ENCODE data around the gene PIP4P1.
A peak's percentile ranks its signal among the peaks of the same experiment; 100 is the strongest.
"Not testable (repeated sequence)": the region's sequence is repeated elsewhere in the genome, so short reads cannot be mapped to it uniquely, and the experiment has no call there.

Gene PIP4P1

DNA sequence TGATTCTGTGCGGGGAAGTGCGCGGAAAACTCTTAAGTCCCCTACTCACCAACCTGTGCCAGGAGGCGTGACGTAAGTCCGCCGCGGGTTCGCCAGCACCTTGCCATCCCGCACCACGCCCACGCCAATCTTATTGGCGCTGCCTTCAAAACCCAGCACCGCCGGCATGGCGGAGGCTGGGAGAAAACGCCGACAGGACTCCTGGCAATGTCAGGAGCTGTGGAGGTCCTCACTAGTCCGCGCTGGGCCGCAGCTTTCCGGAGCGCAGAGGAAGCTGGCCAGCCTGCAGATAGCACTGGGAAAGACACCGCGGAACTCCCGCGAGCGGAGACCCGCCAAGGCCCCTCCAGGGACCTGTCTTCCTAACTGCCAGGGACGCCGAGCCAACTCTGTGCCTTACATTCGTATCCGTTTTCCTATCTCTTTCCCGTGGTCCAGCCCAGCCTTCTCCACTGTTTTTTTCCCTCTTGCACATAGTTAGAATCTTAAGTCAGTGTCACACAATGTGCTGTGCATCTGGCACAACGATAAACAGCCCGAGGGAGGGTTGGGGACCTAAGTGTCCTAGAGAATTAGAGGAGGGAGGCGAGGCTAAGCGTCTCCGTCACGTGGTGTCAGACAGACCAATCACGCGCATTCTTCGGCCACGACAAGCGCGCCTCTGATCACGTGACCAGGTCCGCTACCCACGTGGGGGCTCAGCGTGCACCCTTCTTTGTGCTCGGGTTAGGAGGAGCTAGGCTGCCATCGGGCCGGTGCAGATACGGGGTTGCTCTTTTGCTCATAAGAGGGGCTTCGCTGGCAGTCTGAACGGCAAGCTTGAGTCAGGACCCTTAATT, 6.5 kb downstream of the PIP4P1 start, which contains the start of the genes APEX1 and OSGEP:
APEX1 (plus strand) TSS at position 711 of the 839 bp plus-strand sequence. CDS start 420 bp downstream, outside the sequence.
OSGEP (minus strand) TSS at position 297 of the 839 bp plus-strand sequence; CDS start at position 168, 129 bp downstream.
- whole genome bisulfite sequencing (ENCODE audit: insufficient coverage) = 0% methylated on average over 44 of the region's 56 CpGs
- H3K4me1 ChIP-seq (ENCODE audit: control extremely low read depth in 1 of 4, control insufficient read depth in 4 of 4, insufficient read depth in 4 of 4, low read length in 3 of 4) = peaks cover 7 to 49% (median 28%) of the 10 kb centered on the region in 4 experiments
- peak within 1 kb of the TSS; percentile 89 to 98 (median 93) for H3K4me3 ChIP-seq (ENCODE audit: control insufficient read depth in 1 of 7, extremely low read depth in 1 of 7, insufficient read depth in 4 of 7, low read depth in 2 of 7, low read length in 6 of 7)
- CTCF ChIA-PET = interaction anchor here (0.7 to 5.9 kb wide), 12 partner anchors 9 to 159 kb away, joined by 3 to 34 read pairs (median 3); partner anchors contain the start of gene TEP1
- POLR2A ChIA-PET = interaction anchor here (1.0 to 2.1 kb wide), 5 partner anchors 15 to 155 kb away, joined by 3 to 15 read pairs (median 6); partner anchors contain the start of genes PARP2 and PNP
- H3K27me3 ChIP-seq (replicated peaks in 2 of 5; ENCODE audit: control insufficient read depth in 4 of 5, insufficient read depth in 5 of 5, low read length in 4 of 5) = no peaks in the 10 kb centered on the region
- peaks cover 7 to 63% (median 41%) of the 10 kb centered on the region in 4 experiments for H3K36me3 ChIP-seq (ENCODE audit: control insufficient read depth in 4 of 4, insufficient read depth in 4 of 4, low read length in 3 of 4)
- peak; percentile 99 to 100 (median 100) for DNase-seq
- no peaks in the 10 kb centered on the region for H3K9me3 ChIP-seq (ENCODE audit: control extremely low read depth in 1 of 5, control insufficient read depth in 4 of 5, insufficient read depth in 2 of 5, low read depth in 1 of 5, low read length in 4 of 5)
- peak within 1 kb of the TSS; percentile 98 to 99 for H3K27ac ChIP-seq (ENCODE audit: insufficient read depth in 1 of 2, low read depth in 1 of 2, low read length in 2 of 2, poor library complexity in 1 of 2, severe bottlenecking in 2 of 2)

DNA sequence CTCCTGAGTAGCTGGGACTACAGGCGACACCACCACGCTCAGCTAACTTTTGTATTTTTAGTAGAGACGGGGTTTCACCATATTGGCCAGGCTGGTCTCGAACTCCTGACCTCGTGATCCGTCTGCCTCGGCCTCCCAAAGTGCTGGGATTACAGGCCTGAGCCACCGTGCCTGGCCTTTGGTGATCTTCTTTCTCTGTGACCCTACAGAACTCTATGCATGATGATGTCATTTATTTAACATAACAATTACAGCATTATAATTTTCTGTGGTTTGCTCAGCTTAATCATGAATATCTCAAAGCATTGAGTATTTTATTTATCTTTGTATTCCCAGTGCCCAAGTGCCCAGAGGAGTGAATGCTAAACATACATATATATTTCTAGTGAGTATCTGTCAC, 8.4 kb downstream of the PIP4P1 start:
- DNase-seq; H3K27me3 ChIP-seq (replicated peaks in 2 of 5; ENCODE audit: control insufficient read depth in 4 of 5, insufficient read depth in 5 of 5, low read length in 4 of 5); H3K4me3 ChIP-seq (ENCODE audit: control insufficient read depth in 1 of 7, extremely low read depth in 1 of 7, insufficient read depth in 4 of 7, low read depth in 2 of 7, low read length in 6 of 7); POLR2A ChIA-PET; H3K27ac ChIP-seq (ENCODE audit: insufficient read depth in 1 of 2, low read depth in 1 of 2, low read length in 2 of 2, poor library complexity in 1 of 2, severe bottlenecking in 2 of 2); H3K9me3 ChIP-seq (ENCODE audit: control extremely low read depth in 1 of 5, control insufficient read depth in 4 of 5, insufficient read depth in 2 of 5, low read depth in 1 of 5, low read length in 4 of 5): not testable (repeated sequence)
- peaks cover 10 to 63% (median 42%) of the 10 kb centered on the region in 4 experiments for H3K36me3 ChIP-seq (ENCODE audit: control insufficient read depth in 4 of 4, insufficient read depth in 4 of 4, low read length in 3 of 4)
- 100% methylated on average over 7 of the region's 8 CpGs for WGBS (ENCODE audit: insufficient coverage)
- CTCF ChIA-PET = interaction anchor here (1.1 to 5.9 kb wide), 3 partner anchors 33 to 38 kb away, joined by 3 to 34 read pairs (median 4); partner anchors contain the start of gene TEP1
- peaks cover 7 to 32% (median 27%) of the 10 kb centered on the region in 4 experiments for H3K4me1 ChIP-seq (ENCODE audit: control extremely low read depth in 1 of 4, control insufficient read depth in 4 of 4, insufficient read depth in 4 of 4, low read length in 3 of 4)

GRCh38 chr14:20446889-20447288, 14.3 kb downstream of the PIP4P1 start:
- Histone ChIP-seq H3K9me3 (ENCODE audit: control extremely low read depth in 1 of 5, control insufficient read depth in 4 of 5, insufficient read depth in 2 of 5, low read depth in 1 of 5, low read length in 4 of 5) (no peaks in the 10 kb centered on the region), H3K36me3 (ENCODE audit: control insufficient read depth in 4 of 4, insufficient read depth in 4 of 4, low read length in 3 of 4) (peaks cover 19 to 67% (median 53%) of the 10 kb centered on the region in 4 experiments), H3K4me1 (ENCODE audit: control extremely low read depth in 1 of 4, control insufficient read depth in 4 of 4, insufficient read depth in 4 of 4, low read length in 3 of 4) (peaks cover 0 to 5% (median 4%) of the 10 kb centered on the region in 4 experiments), H3K4me3 (ENCODE audit: control insufficient read depth in 1 of 7, extremely low read depth in 1 of 7, insufficient read depth in 4 of 7, low read depth in 2 of 7, low read length in 6 of 7) (no peak overlapping the region), H3K27ac (ENCODE audit: insufficient read depth in 1 of 2, low read depth in 1 of 2, low read length in 2 of 2, poor library complexity in 1 of 2, severe bottlenecking in 2 of 2) (no peak overlapping the region), H3K27me3 (replicated peaks in 2 of 5; ENCODE audit: control insufficient read depth in 4 of 5, insufficient read depth in 5 of 5, low read length in 4 of 5) (no peaks in the 10 kb centered on the region)
- no peak for DNase-seq
- CTCF ChIA-PET = interaction anchor here (1.1 kb wide), 1 partner anchor 16 kb away, joined by 3 read pairs; no protein-coding TSS in a partner anchor
- POLR2A ChIA-PET = no interaction called here
- WGBS (ENCODE audit: insufficient coverage) = 100% methylated on average over 5 of the region's 5 CpGs

- POLR2A ChIA-PET; H3K9me3 ChIP-seq (ENCODE audit: control extremely low read depth in 1 of 5, control insufficient read depth in 4 of 5, insufficient read depth in 2 of 5, low read depth in 1 of 5, low read length in 4 of 5); H3K27me3 ChIP-seq (replicated peaks in 2 of 5; ENCODE audit: control insufficient read depth in 4 of 5, insufficient read depth in 5 of 5, low read length in 4 of 5); DNase-seq; H3K4me3 ChIP-seq (ENCODE audit: control insufficient read depth in 1 of 7, extremely low read depth in 1 of 7, insufficient read depth in 4 of 7, low read depth in 2 of 7, low read length in 6 of 7); CTCF ChIA-PET; H3K27ac ChIP-seq (ENCODE audit: insufficient read depth in 1 of 2, low read depth in 1 of 2, low read length in 2 of 2, poor library complexity in 1 of 2, severe bottlenecking in 2 of 2): not testable (repeated sequence)
- WGBS (ENCODE audit: insufficient coverage) = 100% methylated on average over 1 of the region's 4 CpGs
- Histone ChIP-seq H3K4me1 (ENCODE audit: control extremely low read depth in 1 of 4, control insufficient read depth in 4 of 4, insufficient read depth in 4 of 4, low read length in 3 of 4) (peaks cover 14 to 26% (median 23%) of the 10 kb centered on the region in 4 experiments), H3K36me3 (ENCODE audit: control insufficient read depth in 4 of 4, insufficient read depth in 4 of 4, low read length in 3 of 4) (peaks cover 12 to 39% (median 32%) of the 10 kb centered on the region in 4 experiments)
Measured at GRCh38 chr14:20443650-20444049, 17.6 kb downstream of the PIP4P1 start.

DNA sequence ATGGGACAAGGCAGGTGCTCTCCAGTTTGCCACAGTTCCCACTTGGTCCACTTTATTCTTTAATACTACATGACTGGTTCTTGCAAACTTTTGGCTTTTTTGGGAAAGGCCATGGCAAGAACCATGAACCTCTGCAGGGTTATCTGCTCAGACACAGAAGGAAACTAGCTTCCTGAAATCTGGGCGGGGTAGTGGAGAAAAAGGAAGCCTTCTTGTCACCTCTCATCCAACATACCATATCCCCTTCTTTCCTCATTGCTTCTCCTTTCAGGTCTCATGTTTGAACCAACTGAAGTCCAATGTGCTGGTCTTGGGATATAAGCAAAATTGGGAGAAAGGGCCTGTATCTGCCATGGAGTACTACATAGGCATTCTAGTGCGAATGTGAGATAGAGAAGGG, 19.8 kb downstream of the PIP4P1 start:
- peaks cover 14 to 35% (median 28%) of the 10 kb centered on the region in 4 experiments for H3K4me1 ChIP-seq (ENCODE audit: control extremely low read depth in 1 of 4, control insufficient read depth in 4 of 4, insufficient read depth in 4 of 4, low read length in 3 of 4)
- WGBS (ENCODE audit: insufficient coverage) = no CpG with 5 or more reads among the region's 2 CpGs
- H3K27ac ChIP-seq (ENCODE audit: insufficient read depth in 1 of 2, low read depth in 1 of 2, low read length in 2 of 2, poor library complexity in 1 of 2, severe bottlenecking in 2 of 2) = peak overlapping the region in 1 of 2 experiments; percentile 25
- peaks cover 4 to 18% (median 14%) of the 10 kb centered on the region in 4 experiments for H3K36me3 ChIP-seq (ENCODE audit: control insufficient read depth in 4 of 4, insufficient read depth in 4 of 4, low read length in 3 of 4)
- ChIA-PET POLR2A (no interaction called here), CTCF (interaction anchor here (0.7 to 1.9 kb wide), 5 partner anchors 10 to 35 kb away, joined by 3 to 16 read pairs (median 3); partner anchors contain the start of gene TEP1)
- DNase-seq = peak in 2 of 3 donors; percentile 23 to 53
- no peaks in the 10 kb centered on the region for H3K27me3 ChIP-seq (replicated peaks in 2 of 5; ENCODE audit: control insufficient read depth in 4 of 5, insufficient read depth in 5 of 5, low read length in 4 of 5)
- peak overlapping the region in 2 of 7 experiments; percentile 12 to 20 for H3K4me3 ChIP-seq (ENCODE audit: control insufficient read depth in 1 of 7, extremely low read depth in 1 of 7, insufficient read depth in 4 of 7, low read depth in 2 of 7, low read length in 6 of 7)
- peaks cover 0 to 2% (median 0%) of the 10 kb centered on the region in 5 experiments for H3K9me3 ChIP-seq (ENCODE audit: control extremely low read depth in 1 of 5, control insufficient read depth in 4 of 5, insufficient read depth in 2 of 5, low read depth in 1 of 5, low read length in 4 of 5)

DNA sequence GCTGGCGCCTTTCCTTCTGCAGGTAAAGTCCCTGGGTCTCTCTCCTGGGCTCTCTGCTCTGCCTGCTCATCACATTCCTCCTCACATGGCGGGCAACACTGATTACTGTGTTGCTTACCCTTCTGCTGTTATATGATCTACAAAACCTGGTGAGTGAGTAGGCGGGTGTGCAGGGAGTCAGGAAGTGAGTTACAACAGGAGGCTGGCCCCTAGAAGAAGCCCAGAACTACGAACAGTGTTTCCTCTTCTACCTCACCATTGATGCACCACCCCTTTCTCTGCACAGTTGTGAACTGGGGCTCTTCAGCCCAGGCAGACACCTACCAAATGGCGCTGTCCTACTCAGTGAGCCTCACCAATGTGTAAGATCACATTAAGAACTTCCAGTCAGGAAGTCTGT, 20.4 kb downstream of the PIP4P1 start:
- DNase-seq = peak in 2 of 3 donors; percentile 22 to 57
- POLR2A ChIA-PET = no interaction called here
- peaks cover 0 to 2% (median 0%) of the 10 kb centered on the region in 5 experiments for H3K9me3 ChIP-seq (ENCODE audit: control extremely low read depth in 1 of 5, control insufficient read depth in 4 of 5, insufficient read depth in 2 of 5, low read depth in 1 of 5, low read length in 4 of 5)

More for the DNA sequence above, 20.4 kb downstream of the PIP4P1 start:
- H3K27me3 ChIP-seq (replicated peaks in 2 of 5; ENCODE audit: control insufficient read depth in 4 of 5, insufficient read depth in 5 of 5, low read length in 4 of 5) = no peaks in the 10 kb centered on the region
- H3K36me3 ChIP-seq (ENCODE audit: control insufficient read depth in 4 of 4, insufficient read depth in 4 of 4, low read length in 3 of 4) = peaks cover 0 to 12% (median 8%) of the 10 kb centered on the region in 4 experiments
- H3K27ac ChIP-seq (ENCODE audit: insufficient read depth in 1 of 2, low read depth in 1 of 2, low read length in 2 of 2, poor library complexity in 1 of 2, severe bottlenecking in 2 of 2) = peak overlapping the region in 1 of 2 experiments; percentile 25
- WGBS (ENCODE audit: insufficient coverage) = 100% methylated on average over 1 of the region's 5 CpGs
- H3K4me3 ChIP-seq (ENCODE audit: control insufficient read depth in 1 of 7, extremely low read depth in 1 of 7, insufficient read depth in 4 of 7, low read depth in 2 of 7, low read length in 6 of 7) = peak overlapping the region in 2 of 7 experiments; percentile 12 to 24
- H3K4me1 ChIP-seq (ENCODE audit: control extremely low read depth in 1 of 4, control insufficient read depth in 4 of 4, insufficient read depth in 4 of 4, low read length in 3 of 4) = peaks cover 14 to 35% (median 28%) of the 10 kb centered on the region in 4 experiments
- CTCF ChIA-PET = interaction anchor here (1.1 to 1.9 kb wide), 3 partner anchors 10 to 36 kb away, joined by 3 to 16 read pairs (median 3); no protein-coding TSS in a partner anchor

Data from common myeloid progenitor, CD34-positive (primary cell).